GM23338 (cell line): ENCODE results near the gene CDIPT. TPM values are rescaled to one million over a fixed set of nuclear protein-coding genes. Genes with fewer than 3 reads are reported as not detected.
A peak's percentile ranks its signal among the peaks of the same experiment; 100 is the strongest.

ENCODE experiments used
- ATAC-seq: fragments of 200-7000 bp; cut with Tn5 transposase; 3 replicates; pipeline ENCODE4 v1.9.1; 2020
- DNase-seq: peaks from one replicate; pipeline ENCODE4 v3.0.0-alpha.2; 2015; ENCODE audit warnings: low spot score
- H2AFZ ChIP-seq: fragments of 200-600 bp; sonication (generic); 2 replicates; pipeline ENCODE4 v1.8.0; 2016; ENCODE audit warnings: antibody characterized with exemption, mild to moderate bottlenecking, moderate library complexity
- H3F3A ChIP-seq: fragments of 200-600 bp; sonication (generic); replicated peaks from 2 replicates; pipeline ENCODE4 v1.8.0; 2017; ENCODE audit warnings: antibody characterized with exemption, mixed run types, low read depth
- H3K27ac ChIP-seq: fragments of 200-600 bp; sonication (generic); 2 replicates; pipeline ENCODE4 v1.6.1; 2016; ENCODE audit warnings: low read depth
- H3K27me3 ChIP-seq: fragments of 200-600 bp; sonication (generic); 2 replicates; pipeline ENCODE4 v1.8.0; 2016; ENCODE audit warnings: mild to moderate bottlenecking, mixed run types, moderate library complexity; ENCODE audit not compliant: insufficient read depth
- H3K36me3 ChIP-seq: fragments of 200-600 bp; sonication (generic); 2 replicates; pipeline ENCODE4 v1.8.0; 2016; ENCODE audit warnings: mild to moderate bottlenecking; ENCODE audit not compliant: insufficient read depth
- H3K4me1 ChIP-seq: fragments of 200-600 bp; sonication (generic); 2 replicates; pipeline ENCODE4 v1.8.0; 2016; ENCODE audit warnings: mild to moderate bottlenecking, moderate library complexity; ENCODE audit not compliant: insufficient read depth
- H3K4me2 ChIP-seq: fragments of 200-600 bp; sonication (generic); 2 replicates; pipeline ENCODE4 v1.7.1; 2017; ENCODE audit warnings: mixed run types
- H3K4me3 ChIP-seq: fragments of 200-600 bp; sonication (generic); 2 replicates; pipeline ENCODE4 v1.6.1; 2016; ENCODE audit warnings: mixed run types
- H3K79me2 ChIP-seq: fragments of 200-600 bp; sonication (generic); replicated peaks from 2 replicates; pipeline ENCODE4 v1.8.0; 2017; ENCODE audit warnings: mild to moderate bottlenecking; ENCODE audit not compliant: insufficient read depth
- H3K9me2 ChIP-seq: fragments of 200-600 bp; sonication (generic); 2 replicates; pipeline ENCODE4 v1.8.0; 2017; ENCODE audit not compliant: insufficient read depth
- H4K20me1 ChIP-seq: fragments of 200-600 bp; sonication (generic); replicated peaks from 2 replicates; pipeline ENCODE4 v1.8.0; 2017; ENCODE audit warnings: mild to moderate bottlenecking; ENCODE audit not compliant: insufficient read depth
- H3K27ac Mint-ChIP-seq: 2 replicates; pipeline ENCODE4 v1.8.0; 2020; ENCODE audit warnings: inconsistent platforms, mild to moderate bottlenecking, moderate library complexity, mixed read lengths
- H3K27me3 Mint-ChIP-seq: 3 replicates; pipeline ENCODE4 v1.8.0; 2022; ENCODE audit warnings: low read depth, mild to moderate bottlenecking, moderate library complexity, mixed read lengths, inconsistent platforms; ENCODE audit not compliant: insufficient read depth, poor library complexity
- H3K36me3 Mint-ChIP-seq: 3 replicates; pipeline ENCODE4 v1.8.0; 2021; ENCODE audit warnings: low read depth, mild to moderate bottlenecking, inconsistent platforms, moderate library complexity, mixed read lengths
- H3K4me1 Mint-ChIP-seq: 3 replicates; pipeline ENCODE4 v1.8.0; 2020; ENCODE audit warnings: mild to moderate bottlenecking, inconsistent platforms, mixed read lengths
- H3K4me3 Mint-ChIP-seq: 3 replicates; pipeline ENCODE4 v1.8.0; 2021; ENCODE audit warnings: moderate library complexity, mild to moderate bottlenecking, inconsistent platforms, mixed read lengths
- H3K9me3 Mint-ChIP-seq: 3 replicates; pipeline ENCODE4 v1.8.0; 2020; ENCODE audit warnings: moderate library complexity, mild to moderate bottlenecking, inconsistent platforms, mixed read lengths
- CREB1 ChIP-seq: fragments of 250-450 bp; sonication (Bioruptor Pico); IDR thresholded peaks from 2 replicates; pipeline ENCODE4 v1.5.0; 2020; ENCODE audit warnings: low read depth, mild to moderate bottlenecking, moderate library complexity
- EZH2 ChIP-seq: fragments of 200-600 bp; sonication (generic); IDR thresholded peaks from one replicate; pipeline ENCODE4 v1.8.0; 2017; ENCODE audit warnings: antibody characterized with exemption, mild to moderate bottlenecking, low read depth; ENCODE audit not compliant: unreplicated experiment
- JUNB ChIP-seq: IDR thresholded peaks from one replicate; pipeline ENCODE4 v1.6.1; 2016; ENCODE audit warnings: antibody characterized with exemption; ENCODE audit not compliant: unreplicated experiment
- ZNF114 ChIP-seq: fragments of 250-450 bp; sonication (Bioruptor Pico); IDR thresholded peaks from 2 replicates; pipeline ENCODE4 v1.5.0; 2020; ENCODE audit warnings: mild to moderate bottlenecking, moderate library complexity
- polyA plus RNA-seq: library from polyadenylated mRNA; unstranded; fragments of >200 nt; fragmentation: Nextera tagmentation; extraction: Ambion mirVana; gene quantifications from 2 replicates; pipeline ENCODE4 v1.2.1, GENCODE V29; 2016
- total RNA-seq: library from RNA; depleted of rRNA; stranded (reverse); fragments of >200 nt; shearing (Covaris generic); gene quantifications from 2 replicates; pipeline ENCODE4 v1.2.3, GENCODE V29; 2014
- TF ChIP-seq, protein P1 (sequence below), 2 experiments: fragments of 200-600 bp in 1 of 2; sonication (generic) in 1 of 2; conservative IDR thresholded peaks; 2 replicates each; pipeline versions ENCODE4 v1.5.1 to v1.6.1; 2016 to 2017; ENCODE audit warnings: antibody characterized with exemption in 2 of 2, low read depth in 2 of 2, mild to moderate bottlenecking in 2 of 2, moderate library complexity in 1 of 2
- TF ChIP-seq, protein P2 (sequence below): IDR thresholded peaks from 2 replicates; pipeline ENCODE4 v1.6.1; 2016; ENCODE audit warnings: antibody characterized with exemption
- TF ChIP-seq, protein P3 (sequence below): fragments of 250-450 bp; sonication (Bioruptor Pico); IDR thresholded peaks from 2 replicates; pipeline ENCODE4 v1.5.0; 2020; ENCODE audit warnings: mild to moderate bottlenecking, moderate library complexity
- TF ChIP-seq, protein P4 (sequence below): IDR thresholded peaks from one replicate; pipeline ENCODE4 v1.6.1; 2018; ENCODE audit warnings: antibody characterized with exemption; ENCODE audit not compliant: unreplicated experiment

CDIPT gene
- total and polyA plus RNA-seq, 2 experiments from 2014 or later = 36.2 to 78.1 TPM

DNA sequence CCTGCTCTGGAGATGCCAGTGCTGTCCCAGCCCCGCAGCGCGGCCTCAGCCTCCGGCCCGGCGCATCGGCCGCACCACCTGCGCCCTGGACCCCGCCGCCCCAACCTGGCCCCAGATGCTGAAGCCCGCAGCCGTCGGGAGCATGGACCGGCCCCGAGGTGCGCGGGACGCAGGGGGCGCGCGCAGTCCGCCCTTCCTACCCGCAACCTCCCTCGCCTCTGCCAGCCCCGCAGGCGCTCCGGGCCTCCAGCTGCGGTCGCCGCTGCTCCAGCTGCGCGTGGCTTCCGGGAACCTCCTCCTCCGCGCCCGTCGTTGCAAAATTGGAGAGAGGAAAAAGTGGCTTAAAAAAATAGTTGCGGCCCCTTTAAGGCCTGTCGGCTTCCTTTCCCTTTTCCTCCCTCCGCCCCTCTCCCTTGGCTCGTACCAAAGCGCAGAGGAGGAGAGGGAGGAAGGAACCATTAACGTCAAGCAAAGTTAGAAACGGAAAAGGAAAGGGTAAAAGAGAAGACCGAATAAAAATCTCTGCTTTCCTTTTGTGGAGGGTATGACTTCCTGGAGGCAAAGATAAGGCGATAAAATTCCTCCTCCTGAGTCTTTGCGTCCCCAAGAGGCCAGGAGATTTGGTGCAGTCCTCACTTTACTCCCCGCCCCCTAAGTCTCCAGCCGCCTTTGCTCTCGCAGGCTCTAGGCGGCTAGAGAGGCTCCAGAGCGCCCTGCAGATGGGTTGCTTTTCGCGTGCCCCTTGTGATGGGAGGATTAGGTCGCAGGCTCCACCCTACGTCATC lies at the start of gene CDIPT (continued):
- TF ChIP-seq, protein P1, sequence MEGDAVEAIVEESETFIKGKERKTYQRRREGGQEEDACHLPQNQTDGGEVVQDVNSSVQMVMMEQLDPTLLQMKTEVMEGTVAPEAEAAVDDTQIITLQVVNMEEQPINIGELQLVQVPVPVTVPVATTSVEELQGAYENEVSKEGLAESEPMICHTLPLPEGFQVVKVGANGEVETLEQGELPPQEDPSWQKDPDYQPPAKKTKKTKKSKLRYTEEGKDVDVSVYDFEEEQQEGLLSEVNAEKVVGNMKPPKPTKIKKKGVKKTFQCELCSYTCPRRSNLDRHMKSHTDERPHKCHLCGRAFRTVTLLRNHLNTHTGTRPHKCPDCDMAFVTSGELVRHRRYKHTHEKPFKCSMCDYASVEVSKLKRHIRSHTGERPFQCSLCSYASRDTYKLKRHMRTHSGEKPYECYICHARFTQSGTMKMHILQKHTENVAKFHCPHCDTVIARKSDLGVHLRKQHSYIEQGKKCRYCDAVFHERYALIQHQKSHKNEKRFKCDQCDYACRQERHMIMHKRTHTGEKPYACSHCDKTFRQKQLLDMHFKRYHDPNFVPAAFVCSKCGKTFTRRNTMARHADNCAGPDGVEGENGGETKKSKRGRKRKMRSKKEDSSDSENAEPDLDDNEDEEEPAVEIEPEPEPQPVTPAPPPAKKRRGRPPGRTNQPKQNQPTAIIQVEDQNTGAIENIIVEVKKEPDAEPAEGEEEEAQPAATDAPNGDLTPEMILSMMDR (conservative IDR thresholded peaks at IDR 0.05; ENCODE audit: low read depth in 2 of 2) = peak; percentile 64 to 82

DNA sequence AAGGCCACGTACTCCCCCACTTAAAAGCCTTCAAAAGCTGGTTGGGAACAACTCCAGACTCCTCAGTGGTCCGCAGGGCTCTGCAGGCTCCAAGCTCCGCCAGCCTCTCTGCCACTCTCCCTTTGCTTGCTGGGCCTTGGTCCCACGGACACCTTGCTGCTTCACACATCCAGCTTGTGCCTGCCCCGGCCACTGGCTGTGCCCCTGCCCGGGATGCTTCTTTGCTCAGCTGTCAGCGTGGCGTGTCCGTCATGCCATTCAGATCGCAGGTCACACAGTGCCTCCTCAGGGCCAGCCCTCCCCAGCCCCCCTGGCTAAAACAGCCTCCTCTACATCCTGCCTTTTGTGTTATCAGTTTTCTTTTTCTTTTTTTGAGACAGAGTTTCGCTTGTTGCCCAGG lies 49.1 kb upstream of the CDIPT start:
- H3K27me3 ChIP-seq = no peaks in the 10 kb centered on the region
- Mint-ChIP-seq H3K4me1 (peaks cover 9% of the 10 kb centered on the region), H3K4me3 (no peak overlapping the region; the same call in 2 of the 3 replicates), H3K27ac (no peak overlapping the region; the same call in 1 of the 2 replicates), H3K9me3 (no peaks in the 10 kb centered on the region), H3K27me3 (peaks cover 9% of the 10 kb centered on the region), H3K36me3 (peaks cover 3% of the 10 kb centered on the region)
- no peak overlapping the region for H3K27ac ChIP-seq
- peak; percentile 17 for DNase-seq
- H3K4me1 ChIP-seq = peaks cover 6% of the 10 kb centered on the region; the same call in 1 of the 2 replicates
- no peak overlapping the region for H2AFZ ChIP-seq
- ATAC-seq = peak; percentile 36
- no peaks in the 10 kb centered on the region for H3K9me2 ChIP-seq
- no peaks in the 10 kb centered on the region for H3K36me3 ChIP-seq
- H3K4me3 ChIP-seq = no peak overlapping the region
- no peaks in the 10 kb centered on the region; the same call in none of the 2 replicates for H4K20me1 ChIP-seq
- H3K4me2 ChIP-seq = no peak overlapping the region
- no peaks in the 10 kb centered on the region for H3F3A ChIP-seq
- no peaks in the 10 kb centered on the region for H3K79me2 ChIP-seq
- TF ChIP-seq, protein P2, sequence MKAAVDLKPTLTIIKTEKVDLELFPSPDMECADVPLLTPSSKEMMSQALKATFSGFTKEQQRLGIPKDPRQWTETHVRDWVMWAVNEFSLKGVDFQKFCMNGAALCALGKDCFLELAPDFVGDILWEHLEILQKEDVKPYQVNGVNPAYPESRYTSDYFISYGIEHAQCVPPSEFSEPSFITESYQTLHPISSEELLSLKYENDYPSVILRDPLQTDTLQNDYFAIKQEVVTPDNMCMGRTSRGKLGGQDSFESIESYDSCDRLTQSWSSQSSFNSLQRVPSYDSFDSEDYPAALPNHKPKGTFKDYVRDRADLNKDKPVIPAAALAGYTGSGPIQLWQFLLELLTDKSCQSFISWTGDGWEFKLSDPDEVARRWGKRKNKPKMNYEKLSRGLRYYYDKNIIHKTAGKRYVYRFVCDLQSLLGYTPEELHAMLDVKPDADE = no peak
- TF ChIP-seq CREB1 (CRISPR knock-in tag) (no peak), ZNF114 (no peak), EZH2 (no peak), JUNB (no peak)
- TF ChIP-seq, protein P1 (conservative IDR thresholded peaks at IDR 0.05; ENCODE audit: low read depth in 2 of 2) = no peak
- TF ChIP-seq, protein P3, sequence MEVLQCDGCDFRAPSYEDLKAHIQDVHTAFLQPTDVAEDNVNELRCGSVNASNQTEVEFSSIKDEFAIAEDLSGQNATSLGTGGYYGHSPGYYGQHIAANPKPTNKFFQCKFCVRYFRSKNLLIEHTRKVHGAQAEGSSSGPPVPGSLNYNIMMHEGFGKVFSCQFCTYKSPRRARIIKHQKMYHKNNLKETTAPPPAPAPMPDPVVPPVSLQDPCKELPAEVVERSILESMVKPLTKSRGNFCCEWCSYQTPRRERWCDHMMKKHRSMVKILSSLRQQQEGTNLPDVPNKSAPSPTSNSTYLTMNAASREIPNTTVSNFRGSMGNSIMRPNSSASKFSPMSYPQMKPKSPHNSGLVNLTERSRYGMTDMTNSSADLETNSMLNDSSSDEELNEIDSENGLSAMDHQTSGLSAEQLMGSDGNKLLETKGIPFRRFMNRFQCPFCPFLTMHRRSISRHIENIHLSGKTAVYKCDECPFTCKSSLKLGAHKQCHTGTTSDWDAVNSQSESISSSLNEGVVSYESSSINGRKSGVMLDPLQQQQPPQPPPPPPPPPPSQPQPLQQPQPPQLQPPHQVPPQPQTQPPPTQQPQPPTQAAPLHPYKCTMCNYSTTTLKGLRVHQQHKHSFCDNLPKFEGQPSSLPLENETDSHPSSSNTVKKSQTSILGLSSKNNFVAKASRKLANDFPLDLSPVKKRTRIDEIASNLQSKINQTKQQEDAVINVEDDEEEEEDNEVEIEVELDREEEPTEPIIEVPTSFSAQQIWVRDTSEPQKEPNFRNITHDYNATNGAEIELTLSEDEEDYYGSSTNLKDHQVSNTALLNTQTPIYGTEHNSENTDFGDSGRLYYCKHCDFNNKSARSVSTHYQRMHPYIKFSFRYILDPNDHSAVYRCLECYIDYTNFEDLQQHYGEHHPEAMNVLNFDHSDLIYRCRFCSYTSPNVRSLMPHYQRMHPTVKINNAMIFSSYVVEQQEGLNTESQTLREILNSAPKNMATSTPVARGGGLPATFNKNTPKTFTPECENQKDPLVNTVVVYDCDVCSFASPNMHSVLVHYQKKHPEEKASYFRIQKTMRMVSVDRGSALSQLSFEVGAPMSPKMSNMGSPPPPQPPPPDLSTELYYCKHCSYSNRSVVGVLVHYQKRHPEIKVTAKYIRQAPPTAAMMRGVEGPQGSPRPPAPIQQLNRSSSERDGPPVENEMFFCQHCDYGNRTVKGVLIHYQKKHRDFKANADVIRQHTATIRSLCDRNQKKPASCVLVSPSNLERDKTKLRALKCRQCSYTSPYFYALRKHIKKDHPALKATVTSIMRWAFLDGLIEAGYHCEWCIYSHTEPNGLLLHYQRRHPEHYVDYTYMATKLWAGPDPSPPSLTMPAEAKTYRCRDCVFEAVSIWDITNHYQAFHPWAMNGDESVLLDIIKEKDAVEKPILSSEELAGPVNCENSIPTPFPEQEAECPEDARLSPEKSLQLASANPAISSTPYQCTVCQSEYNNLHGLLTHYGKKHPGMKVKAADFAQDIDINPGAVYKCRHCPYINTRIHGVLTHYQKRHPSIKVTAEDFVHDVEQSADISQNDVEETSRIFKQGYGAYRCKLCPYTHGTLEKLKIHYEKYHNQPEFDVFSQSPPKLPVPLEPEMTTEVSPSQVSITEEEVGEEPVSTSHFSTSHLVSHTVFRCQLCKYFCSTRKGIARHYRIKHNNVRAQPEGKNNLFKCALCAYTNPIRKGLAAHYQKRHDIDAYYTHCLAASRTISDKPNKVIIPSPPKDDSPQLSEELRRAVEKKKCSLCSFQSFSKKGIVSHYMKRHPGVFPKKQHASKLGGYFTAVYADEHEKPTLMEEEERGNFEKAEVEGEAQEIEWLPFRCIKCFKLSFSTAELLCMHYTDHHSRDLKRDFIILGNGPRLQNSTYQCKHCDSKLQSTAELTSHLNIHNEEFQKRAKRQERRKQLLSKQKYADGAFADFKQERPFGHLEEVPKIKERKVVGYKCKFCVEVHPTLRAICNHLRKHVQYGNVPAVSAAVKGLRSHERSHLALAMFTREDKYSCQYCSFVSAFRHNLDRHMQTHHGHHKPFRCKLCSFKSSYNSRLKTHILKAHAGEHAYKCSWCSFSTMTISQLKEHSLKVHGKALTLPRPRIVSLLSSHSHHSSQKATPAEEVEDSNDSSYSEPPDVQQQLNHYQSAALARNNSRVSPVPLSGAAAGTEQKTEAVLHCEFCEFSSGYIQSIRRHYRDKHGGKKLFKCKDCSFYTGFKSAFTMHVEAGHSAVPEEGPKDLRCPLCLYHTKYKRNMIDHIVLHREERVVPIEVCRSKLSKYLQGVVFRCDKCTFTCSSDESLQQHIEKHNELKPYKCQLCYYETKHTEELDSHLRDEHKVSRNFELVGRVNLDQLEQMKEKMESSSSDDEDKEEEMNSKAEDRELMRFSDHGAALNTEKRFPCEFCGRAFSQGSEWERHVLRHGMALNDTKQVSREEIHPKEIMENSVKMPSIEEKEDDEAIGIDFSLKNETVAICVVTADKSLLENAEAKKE (CRISPR knock-in tag) = no peak
- TF ChIP-seq, protein P4, sequence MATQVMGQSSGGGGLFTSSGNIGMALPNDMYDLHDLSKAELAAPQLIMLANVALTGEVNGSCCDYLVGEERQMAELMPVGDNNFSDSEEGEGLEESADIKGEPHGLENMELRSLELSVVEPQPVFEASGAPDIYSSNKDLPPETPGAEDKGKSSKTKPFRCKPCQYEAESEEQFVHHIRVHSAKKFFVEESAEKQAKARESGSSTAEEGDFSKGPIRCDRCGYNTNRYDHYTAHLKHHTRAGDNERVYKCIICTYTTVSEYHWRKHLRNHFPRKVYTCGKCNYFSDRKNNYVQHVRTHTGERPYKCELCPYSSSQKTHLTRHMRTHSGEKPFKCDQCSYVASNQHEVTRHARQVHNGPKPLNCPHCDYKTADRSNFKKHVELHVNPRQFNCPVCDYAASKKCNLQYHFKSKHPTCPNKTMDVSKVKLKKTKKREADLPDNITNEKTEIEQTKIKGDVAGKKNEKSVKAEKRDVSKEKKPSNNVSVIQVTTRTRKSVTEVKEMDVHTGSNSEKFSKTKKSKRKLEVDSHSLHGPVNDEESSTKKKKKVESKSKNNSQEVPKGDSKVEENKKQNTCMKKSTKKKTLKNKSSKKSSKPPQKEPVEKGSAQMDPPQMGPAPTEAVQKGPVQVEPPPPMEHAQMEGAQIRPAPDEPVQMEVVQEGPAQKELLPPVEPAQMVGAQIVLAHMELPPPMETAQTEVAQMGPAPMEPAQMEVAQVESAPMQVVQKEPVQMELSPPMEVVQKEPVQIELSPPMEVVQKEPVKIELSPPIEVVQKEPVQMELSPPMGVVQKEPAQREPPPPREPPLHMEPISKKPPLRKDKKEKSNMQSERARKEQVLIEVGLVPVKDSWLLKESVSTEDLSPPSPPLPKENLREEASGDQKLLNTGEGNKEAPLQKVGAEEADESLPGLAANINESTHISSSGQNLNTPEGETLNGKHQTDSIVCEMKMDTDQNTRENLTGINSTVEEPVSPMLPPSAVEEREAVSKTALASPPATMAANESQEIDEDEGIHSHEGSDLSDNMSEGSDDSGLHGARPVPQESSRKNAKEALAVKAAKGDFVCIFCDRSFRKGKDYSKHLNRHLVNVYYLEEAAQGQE = no peak
